GM12872 (cell line): ENCODE measurements around the gene NAP1L4.
A peak's percentile ranks its signal among the peaks of the same experiment; 100 is the strongest.

Experiments
- TF ChIP-seq, protein P1 (sequence below): IDR thresholded peaks from 3 replicates; pipeline ENCODE4 v1.5.1; 2011; ENCODE audit warnings: low read depth, mild to moderate bottlenecking, low read length, moderate library complexity; ENCODE audit not compliant: insufficient read depth

The NAP1L4 gene

DNA sequence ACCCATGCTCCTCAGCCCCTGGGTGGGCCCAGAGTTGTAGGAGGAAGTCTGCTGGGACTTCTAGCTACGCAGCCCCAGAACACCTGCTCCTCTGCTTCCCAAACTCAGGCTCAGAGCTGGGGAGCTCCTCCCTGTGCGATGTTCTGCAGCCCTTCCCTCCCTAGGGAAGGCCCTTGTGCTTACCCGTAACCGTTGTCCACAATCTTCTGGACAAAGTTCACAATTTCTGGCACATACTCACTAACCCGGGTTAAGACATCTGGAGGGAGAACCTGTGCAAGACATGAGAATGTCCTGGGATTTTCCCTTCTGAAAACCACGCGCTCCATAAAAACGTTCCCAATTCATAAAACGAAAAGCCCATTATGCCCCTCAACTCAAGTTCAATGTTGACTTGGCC, 36.7 kb upstream of the NAP1L4 start:
- TF ChIP-seq, protein P1, sequence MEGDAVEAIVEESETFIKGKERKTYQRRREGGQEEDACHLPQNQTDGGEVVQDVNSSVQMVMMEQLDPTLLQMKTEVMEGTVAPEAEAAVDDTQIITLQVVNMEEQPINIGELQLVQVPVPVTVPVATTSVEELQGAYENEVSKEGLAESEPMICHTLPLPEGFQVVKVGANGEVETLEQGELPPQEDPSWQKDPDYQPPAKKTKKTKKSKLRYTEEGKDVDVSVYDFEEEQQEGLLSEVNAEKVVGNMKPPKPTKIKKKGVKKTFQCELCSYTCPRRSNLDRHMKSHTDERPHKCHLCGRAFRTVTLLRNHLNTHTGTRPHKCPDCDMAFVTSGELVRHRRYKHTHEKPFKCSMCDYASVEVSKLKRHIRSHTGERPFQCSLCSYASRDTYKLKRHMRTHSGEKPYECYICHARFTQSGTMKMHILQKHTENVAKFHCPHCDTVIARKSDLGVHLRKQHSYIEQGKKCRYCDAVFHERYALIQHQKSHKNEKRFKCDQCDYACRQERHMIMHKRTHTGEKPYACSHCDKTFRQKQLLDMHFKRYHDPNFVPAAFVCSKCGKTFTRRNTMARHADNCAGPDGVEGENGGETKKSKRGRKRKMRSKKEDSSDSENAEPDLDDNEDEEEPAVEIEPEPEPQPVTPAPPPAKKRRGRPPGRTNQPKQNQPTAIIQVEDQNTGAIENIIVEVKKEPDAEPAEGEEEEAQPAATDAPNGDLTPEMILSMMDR = no peak

DNA sequence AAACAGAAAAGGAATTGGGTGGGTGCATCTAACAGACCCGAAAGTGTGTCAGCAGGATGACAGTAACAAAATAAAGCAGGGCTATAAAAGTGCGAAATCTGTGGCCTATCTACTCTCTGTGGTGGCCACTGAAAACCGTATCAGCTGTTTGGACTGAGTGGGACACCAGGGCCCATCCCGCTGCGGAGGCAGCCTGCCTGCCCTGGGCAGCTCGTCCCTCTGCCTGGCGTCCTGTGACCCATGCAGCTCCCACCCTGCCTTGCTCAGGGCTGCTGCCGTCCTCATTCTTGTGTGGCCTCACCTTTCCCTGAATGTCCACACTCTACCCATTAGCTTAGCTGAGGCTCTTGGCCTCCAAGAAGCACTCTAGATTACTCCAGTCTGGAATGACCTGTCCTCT, 34.7 kb upstream of the NAP1L4 start:
- TF ChIP-seq, protein P1 = no peak

DNA sequence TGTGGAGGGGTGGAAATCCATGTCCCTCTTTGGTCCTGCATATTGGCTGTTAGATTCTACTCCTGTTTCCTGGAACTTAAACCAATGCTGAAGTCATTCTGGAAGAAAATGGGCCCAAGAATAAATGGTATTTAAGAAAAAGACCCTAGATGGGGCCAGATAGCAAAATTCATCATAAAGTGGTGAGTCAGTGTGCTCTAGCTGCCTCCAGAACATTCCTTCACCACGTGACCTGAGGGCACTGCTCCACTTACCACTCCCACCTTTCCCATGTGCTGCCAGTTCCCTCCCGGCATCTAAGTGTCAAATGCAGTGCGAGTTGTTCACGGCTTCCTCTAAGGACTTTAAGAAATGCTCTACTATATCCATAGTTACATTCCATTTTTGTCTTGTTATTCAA, 30.9 kb upstream of the NAP1L4 start:
- TF ChIP-seq, protein P1 = no peak

DNA sequence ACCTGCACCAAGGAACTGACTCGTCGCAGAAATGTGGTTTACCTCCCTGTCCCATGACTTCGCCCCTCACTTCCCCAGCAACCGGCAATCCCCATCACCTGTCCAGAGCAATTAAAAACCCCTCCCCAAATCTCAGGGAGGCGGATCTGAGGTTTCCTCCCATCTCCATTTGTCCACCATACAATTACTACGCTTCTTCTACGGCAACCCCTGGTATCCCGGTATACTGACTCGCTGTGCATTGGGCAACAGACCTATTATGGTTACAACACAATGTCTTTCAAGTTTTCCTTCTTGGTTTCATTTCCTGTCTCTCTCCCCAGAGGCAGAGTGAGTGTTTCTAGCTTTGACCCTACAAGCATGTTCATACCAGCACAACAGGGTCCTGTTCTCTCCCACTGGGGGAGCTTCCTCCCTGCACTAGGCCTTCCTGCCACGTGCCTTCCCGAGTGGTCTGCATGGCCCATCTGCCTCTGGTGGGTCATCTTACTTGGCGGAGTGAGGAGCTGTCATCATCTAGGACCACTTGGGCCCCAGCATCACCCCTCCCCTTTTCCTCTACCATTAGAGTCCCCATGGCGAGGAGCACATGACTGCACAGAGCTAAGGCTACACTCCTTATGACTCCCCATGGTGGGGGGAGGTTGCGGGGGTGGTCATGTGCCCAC, 30.3 kb upstream of the NAP1L4 start:
- TF ChIP-seq, protein P1 = no peak

DNA sequence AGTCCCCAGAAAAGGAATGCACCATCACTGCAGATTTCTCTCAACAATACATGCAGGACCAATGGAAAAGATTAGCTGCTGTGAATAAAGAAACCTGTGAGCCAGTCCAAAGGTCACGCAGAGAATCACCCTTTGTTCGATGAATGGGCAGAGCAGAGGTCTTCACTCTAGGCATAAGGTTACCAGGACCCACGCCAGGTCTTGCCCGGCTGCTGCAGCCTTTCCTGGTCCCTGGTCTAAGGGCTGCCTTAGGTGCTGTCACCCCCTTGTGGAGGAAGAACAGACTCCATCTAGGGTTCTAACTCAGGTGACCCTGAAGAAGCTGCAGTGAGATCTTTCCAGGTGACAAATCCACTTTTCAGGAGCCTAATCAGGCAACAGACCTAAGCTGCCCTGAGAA, 29.0 kb upstream of the NAP1L4 start:
- TF ChIP-seq, protein P1 = peak; percentile 63

DNA sequence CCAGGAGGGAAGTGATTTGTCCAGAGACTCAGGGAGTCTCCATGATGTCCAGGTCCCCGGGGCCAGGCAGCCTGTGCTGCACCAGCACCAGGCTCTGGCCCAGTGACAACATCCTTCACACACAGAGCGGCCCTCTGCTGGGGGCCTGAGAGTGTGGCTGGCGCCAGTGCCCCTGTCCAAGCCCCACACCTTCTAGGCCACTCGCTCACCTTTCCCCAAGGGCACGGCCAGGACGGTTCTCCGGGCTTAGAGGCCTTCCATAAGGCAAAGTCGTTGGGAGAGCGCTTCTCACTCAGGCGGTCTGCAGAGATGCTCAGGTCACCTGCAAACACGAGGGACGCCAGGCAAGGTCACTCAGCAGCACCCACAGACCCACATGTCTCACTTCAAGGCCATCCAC, 27.9 kb upstream of the NAP1L4 start:
- TF ChIP-seq, protein P1 = no peak

DNA sequence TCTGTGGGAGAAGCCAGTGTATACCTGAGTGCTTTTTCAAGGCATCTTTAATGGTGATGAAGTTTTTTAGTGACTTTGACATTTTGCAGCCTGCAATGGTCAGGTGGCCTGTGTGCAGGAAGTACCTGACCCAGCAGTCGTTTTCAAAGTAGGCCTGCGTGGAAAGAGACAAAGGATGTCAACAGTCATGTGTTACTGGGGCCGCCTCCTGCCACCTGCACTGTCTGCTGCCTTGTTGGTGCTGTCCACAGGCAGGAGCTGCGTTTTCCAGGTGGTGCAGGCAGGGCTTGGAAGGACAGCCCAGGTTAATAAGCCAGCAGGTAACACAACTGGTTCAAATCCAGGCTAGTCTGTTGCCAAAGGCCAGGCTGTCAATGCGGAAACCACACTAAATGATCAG, 26.5 kb upstream of the NAP1L4 start:
- TF ChIP-seq, protein P1 = no peak
